GM18499 (cell line): Measurements from ENCODE around the gene SRD5A1.

Source experiments
- ATAC-seq: cut with Tn5 transposase; IDR thresholded peaks from one replicate; pipeline ENCODE4 v1.9.1; 2021; ENCODE audit warnings: moderate number of reproducible peaks; ENCODE audit not compliant: insufficient read depth, unreplicated experiment

Gene SRD5A1

DNA sequence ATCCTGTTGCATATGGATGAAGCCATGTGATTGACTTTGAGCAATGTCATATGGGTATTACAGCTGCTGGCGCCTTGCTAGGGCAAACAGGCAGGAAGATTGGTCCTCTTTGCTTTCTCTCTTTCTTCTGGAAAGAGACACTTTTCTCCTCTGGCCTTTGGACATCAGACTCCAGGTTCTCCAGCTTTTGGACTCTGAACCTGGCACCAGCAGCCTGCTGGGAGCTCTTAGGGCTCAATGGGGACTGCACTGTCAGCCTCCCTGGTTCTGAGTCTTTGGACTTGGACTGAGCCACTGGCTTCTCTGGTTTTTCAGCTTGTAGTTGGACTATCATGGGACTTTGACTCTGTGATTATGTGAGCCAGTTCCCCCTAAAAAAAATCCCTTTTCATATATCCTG is 45.1 kb downstream of the SRD5A1 start:
- no peak for ATAC-seq

DNA sequence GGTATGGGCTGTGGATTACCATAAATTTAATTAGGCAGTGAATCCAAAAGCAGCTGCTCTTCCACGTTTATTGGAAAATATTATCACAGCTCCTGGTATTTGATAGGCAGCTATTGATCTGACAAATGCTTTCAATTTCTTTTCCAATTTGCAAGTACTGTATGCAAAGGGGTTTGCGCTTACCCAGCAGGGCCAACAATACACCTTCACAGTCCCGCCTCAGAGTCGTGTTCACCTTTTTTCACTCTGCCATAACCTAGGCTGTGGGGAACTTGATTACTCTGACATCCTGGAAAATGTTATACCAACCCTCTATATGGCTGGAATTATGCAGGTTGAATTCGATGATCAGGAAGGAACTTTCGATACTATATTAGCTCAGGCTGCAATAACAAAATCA is 47.7 kb downstream of the SRD5A1 start:
- ATAC-seq: no peak

DNA sequence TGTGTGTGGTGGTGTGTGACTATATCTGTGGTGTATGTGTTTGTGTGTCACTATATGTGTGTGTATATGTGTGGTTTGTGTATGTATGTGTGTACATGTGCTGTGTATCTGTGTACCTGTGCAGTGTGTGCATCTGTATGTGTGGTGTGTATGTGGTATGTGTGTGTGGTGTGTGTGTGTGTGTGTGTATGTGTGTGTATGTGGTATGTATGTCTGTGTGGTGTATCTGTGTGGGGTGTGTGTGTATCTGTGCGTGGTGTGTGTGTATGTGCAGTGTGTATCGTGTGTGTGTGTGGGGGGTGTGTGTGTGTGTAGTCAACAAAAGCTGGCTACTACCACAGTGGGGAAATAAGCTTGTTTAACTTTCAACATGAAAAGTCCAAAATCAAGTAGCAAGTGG is 48.4 kb downstream of the SRD5A1 start:
- no peak for ATAC-seq

DNA sequence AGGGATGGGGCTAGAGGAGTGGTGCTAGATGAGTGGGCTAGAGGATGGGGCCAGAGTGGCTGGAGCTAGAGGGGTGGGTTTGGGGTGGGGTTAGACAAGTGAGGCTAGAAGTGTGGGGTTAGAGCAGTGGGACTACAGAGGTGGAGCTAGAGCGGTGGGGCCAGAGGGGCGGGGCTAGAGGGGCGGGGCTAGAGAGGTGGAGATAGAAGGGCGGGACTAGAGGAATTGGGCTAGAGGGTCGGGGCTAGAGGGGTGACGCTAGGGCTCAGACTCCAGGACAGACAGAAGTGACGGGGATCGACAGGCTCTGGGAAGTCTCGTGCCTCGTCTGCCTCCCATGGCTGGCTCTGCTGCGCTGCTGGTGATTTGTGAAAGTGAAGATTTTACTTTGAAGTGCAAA is 49.0 kb downstream of the SRD5A1 start:
- no peak for ATAC-seq

DNA sequence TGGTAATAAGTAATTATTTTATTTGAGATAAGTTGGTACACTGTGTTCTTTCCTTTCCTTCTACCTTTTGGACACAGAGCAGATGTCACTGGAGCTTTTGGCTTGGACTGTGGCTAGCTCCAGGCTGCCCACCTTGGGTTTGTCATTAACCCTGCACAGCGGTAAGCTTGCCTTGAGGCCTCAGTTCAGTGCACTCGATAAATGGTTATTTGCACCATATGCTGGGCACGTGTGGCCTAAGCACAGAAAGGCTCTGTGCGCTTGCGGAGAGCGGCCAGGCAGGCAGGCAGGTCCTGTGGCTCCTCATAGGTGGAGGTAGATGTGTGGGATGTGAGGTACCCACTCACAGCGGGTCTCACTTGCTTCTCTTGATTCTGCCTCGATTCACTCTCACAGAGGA is 50.0 kb downstream of the SRD5A1 start:
- ATAC-seq: no peak

DNA sequence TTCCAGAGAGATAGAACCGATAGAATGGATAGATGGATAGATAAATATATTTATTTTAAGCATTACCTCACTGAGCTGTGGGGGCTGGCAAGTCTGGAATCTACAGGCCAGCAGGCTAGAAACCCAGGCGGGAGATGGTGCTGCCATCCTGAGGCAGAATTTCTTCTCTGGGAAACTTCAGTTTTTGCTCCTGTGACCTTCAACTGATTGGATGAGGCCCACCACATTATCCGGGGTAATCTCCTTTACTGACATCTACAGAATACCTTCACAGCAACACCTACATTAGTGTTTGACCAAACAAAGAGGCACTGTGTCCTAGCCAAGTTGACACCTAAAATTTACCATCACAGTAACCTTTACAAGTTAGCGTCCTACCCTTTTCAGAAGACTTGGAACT is 50.8 kb downstream of the SRD5A1 start:
- ATAC-seq: no peak

DNA sequence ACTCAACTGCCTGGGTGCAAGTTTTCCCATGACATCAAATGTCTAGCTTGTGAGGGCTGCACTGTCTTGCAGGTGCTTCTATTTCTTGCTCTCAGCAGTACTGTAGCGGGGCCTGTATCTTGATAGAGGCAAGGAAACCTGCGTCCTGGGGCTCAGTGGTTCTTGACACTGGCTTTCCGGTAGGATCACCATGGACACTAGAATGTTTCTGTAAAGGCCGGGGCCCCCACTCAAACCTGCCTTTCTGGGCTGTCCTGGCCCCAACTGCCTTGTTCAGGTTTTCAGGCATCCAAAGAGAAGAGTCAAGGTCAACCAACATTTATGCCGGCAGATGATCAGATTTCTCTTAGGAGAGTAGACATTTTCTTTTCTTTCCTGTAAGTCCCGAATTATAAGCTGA is 53.3 kb downstream of the SRD5A1 start:
- ATAC-seq: no peak

DNA sequence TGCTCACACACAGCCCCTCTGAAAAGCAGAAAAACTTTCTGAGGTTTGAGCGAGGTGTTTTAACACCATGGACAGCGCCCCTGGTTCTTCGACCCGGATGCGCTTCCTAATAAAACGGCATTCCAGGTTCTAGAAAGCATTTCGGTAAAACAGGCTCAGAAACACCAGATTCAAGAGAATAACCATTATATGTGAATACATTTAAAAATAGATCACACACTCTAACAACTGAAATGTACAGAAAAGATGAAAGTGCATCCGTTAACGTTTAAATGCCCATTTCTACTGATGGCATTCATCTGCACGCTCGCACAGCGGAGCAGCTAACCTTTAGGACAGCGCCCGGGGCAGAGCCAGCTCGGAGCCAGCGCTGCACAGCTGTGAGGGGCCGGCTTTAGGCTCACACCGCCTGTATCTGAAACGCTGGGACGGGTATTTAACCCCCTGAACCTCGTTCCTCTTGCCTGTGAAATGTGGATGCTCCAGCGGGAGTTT is 53.7 kb downstream of the SRD5A1 start:
- ATAC-seq: no peak

DNA sequence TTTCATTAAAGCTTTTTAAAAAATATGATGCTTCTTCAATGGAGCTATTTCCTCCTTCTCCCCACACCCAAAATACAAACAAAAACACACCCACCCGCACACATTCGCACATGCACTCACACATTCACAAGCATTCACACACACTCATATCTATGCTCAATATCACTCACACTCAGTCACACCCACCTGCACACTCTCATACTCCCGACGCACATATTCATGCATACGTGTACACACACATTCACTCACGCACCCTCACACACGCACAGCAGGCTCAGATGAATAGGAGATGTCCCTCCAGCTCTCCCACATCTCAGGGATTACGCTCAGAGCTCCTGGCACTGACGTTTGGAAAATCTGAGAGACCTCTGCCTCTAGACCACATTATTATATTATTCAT is 54.3 kb downstream of the SRD5A1 start:
- ATAC-seq: no peak

DNA sequence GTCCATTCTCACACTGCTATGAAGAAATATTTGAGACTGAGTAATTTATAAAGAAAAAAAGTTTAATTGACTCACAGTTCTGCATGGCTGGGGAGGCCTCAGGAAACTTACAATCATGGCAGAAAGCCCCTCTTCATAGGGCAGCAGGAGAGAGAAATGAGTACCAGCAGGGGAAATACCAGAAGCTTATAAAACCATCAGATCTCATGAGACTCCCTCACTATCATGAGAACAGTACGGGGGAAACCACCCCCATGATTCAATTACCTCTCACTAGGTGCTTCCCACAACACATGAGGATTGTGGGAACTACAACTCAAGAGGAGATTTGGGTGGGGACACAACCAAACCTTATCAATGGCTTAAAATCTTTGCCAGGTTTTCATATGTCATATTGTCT is 59.7 kb downstream of the SRD5A1 start:
- ATAC-seq: no peak

DNA sequence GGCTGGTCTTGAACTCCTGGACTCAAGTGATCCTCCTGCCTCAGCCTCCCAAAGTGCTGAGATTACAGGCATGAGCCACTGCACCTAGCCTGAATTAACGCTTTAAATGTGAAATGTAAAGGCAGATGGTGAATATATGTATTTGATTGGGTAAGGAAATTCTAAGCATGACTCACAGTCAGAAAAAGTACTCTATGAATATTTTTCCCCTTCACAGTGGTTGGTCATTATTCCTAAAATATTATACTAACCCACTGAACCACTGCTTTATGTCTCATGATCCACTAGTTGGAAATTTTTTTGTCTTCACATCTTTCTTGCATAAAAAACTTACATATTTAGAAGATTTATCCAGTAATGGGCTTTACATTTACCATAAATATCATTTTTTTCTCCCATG is 65.5 kb downstream of the SRD5A1 start:
- ATAC-seq: no peak

DNA sequence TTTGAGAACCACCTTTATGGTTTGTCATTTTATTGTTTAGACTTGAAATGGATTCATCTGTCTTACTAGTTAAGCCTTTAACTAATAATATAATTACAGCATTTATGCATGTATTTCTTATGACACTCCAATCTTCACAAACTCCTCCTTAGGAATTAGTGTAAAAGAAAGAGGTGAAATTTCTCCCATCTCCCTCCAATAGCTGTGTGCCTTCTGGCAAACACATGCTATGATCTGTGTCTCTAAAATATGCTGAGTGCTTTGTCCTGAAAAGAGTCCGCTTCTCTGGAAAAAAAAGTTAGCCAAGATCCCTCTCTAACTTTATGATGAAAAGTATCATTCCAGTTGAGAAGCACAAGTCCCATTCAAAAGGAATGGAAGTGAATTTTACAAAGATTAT is 66.1 kb downstream of the SRD5A1 start:
- no peak for ATAC-seq

DNA sequence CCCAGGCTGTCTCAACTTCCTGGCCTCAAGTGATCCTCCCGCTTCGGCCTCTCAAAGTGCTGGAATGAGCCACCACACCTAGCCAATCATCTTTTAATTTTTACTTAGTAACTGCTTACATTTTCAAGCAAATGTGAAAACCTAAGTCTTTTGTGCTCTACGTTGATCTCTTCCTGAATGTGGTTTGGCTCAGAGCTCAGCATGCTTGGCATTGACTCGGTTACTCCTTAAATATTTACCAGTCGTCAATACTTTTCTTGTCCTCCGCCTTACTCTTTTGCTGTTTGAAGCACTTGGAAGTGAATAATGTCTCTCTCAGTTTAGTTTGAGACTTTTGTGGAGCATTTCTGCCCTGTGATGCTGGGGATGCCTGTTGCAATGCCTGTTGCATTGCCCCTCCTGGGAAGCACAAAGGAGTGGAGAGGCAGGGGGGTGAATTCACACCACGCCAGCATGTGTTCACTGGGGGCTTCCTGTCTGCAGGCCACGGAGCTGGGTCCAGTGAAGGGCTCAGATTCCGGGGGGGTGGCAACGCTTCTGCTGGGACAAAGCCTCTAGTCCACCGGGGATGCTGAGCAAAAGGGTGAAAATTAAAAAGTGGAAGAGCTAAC is 66.9 kb downstream of the SRD5A1 start:
- ATAC-seq: no peak

DNA sequence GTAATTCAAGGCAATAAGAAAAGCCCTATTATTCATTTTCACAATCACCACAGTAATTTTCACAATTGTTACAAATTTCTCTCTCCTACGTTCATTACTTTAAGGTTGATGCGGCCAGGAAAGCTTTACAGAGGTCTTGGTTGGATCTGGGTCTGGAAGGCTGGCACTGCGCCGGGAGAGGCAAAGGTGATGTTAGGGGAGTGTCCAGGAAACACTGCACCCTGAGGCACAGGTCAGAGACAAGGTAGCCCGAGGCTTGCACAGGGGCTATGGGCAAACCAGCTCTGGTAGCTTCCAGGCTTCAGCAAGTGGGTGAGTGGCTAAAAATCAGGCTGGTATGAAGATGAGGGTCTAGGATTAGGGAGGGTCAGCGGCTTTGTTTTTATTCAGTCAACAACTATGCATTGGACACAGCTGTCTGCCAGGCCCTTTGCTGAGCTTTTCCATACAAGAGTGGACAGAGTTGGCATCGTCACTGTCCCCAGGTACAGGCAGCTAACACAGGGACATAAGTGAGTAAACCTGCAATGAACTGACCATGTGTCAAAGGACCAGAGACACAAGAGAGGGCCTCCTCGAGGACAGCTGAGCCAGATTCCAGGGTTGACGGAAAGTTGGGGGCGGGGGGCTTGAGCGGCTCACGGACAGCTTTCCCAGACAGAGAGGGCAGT is 67.6 kb downstream of the SRD5A1 start:
- no peak for ATAC-seq

DNA sequence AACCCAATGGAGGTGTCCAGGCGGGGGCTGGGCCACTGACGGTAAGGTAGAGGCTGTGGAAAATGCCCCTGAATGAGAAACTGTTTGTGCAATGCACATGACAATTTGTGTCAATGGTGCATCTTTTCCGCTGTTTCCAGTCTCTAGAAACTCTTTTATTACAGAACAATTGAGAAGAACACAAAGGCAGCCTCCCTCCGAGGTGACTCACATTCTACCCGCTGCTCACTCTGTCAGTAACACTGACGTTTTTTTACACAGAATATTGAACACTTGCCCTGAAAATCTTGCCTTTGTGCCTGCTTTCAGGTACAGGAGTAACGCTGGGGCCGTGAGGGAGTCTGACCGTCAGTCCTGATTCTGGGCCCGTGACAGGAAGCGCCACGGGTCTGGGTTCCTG is 68.3 kb downstream of the SRD5A1 start:
- no peak for ATAC-seq

DNA sequence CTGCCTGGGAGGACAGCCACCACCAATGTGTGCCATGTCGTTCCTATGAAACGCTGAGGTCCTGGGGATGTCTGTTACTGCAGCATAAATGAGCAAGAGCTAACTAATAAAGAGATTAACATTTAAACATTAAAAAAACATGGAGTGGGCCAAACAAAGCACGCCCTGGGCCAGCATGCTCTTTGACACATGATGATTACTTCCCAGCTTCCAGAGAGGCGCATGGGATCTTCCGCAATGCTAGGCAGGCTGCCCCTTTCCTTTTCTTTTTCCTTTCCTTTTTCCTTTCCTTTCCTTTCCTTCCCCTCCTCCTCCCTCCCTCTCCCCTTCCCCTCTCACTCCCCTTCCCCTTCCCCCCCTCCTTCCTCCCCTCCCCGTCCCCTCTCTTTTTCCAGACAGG is 69.4 kb downstream of the SRD5A1 start:
- no peak for ATAC-seq

DNA sequence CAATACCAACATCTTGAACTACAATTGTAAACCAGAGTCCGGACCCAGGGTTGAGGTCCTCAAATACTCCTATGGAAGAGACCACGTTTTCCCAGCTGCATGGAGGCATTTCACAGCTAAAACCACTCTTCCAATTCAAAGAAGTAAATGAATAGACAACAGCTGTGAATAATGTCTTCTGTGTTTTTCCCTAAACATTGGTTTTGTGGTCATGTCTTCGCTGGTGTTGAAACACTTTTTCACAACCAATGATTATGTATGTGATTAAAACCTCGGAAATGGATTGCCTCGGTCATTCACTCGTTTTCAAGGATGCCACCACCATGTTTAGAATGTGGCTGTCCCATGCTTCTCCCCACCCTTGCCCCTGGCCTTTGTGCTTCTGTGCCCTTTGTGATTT is 70.6 kb downstream of the SRD5A1 start:
- ATAC-seq: no peak

DNA sequence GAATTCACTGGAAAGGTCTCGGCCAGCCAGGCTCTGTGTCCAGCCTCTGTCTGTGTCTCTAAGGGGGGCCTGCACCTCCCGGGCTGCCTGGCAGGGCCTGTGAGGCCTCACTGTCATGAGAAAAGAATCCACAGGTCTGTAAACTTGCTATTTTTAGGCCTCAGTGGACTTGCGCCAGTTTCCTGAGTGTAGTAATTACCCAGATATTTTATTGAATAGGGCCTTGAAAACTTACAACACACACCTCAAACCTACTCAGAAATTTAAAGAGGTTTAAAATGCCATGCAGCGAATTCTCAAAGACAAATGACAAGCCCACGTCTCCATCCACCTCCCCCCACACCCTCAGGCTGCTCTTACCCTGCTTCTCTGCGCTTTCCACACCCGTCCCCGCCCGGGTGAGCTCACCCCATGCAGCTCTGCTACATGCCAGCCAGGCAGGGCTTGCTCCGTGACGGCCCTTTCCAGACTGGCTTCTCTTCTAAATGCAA is 71.2 kb downstream of the SRD5A1 start:
- ATAC-seq: no peak

DNA sequence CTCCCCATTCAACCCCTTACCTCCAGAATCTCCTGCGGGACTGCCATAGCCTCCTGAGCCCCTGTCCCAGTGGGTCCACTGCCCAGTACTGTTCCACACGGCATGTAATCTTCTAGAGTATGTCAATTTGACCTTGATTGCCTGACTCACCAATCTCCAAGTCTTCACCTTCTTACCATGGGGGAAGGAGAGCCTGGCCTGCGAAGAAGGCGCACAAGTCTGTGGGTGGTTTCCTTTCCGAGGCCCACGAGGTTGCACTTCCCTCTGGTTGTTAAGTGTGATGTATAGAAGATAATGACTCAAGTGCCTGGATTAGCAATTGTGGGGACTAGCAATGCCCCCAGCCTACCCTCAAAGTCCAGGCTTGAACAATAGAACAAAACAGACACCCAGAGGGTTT is 71.8 kb downstream of the SRD5A1 start:
- ATAC-seq: peak; percentile 84

DNA sequence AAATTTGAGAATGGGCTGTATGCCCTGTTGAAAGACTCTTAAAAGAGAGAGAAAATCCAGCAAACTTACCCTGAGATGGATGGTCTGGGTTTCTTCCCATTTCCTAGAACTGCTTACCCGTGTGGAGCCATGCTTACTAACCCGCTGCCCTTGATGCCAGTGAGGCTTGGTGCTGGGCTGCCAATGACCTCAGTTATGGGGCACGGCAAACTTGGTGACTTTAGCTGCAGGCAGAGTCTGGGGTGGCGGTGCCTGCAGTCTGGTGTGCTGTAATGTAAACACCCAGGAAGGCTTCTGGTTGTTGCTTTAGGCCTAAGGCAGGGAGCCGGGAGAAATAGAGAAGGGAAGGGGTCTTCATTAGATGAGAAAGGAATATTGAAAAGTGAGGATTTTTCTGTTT is 72.7 kb downstream of the SRD5A1 start:
- no peak for ATAC-seq

DNA sequence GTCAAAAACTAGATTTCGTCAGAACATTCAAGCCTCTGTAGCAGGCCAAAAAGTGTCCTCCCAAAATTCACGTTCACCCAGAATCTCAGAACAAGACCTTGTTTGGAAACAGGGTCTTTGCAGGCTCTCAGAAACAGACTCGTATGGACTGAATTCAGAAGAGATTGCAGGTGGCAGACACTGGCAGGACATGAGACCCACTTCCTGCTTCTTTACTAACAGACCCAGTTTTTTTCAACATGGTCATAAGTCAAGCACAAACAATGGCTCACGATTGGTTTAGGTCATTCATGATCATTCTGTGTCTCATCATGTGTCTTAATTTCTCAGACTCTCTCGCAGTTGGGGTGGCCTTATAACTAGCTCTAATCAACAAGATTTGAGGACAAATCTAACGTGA is 74.6 kb downstream of the SRD5A1 start:
- ATAC-seq: no peak

DNA sequence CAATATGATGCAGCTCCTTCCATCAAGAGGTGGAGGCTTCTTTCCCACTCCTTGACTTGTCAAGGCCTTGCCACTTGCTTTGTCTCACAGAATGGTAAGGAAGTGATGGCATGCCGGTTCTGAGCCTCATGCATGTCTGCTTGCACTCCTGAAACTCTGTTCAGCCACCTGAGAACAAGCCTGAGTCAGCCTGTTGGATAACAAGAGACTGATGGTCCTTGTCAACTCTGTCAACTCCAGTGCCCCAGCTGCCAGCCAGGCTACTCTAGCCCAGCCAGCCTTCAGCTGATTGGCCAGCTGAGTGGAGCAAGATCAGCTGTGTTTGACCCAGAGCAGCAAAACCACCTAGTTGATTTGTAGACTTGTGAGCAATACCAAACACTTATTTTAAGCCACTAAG is 75.6 kb downstream of the SRD5A1 start:
- no peak for ATAC-seq
